GM04503 (cell line): ENCODE data around the gene CLOCK.
"Not testable (repeated sequence)": the region's sequence is repeated elsewhere in the genome, so short reads cannot be mapped to it uniquely, and the experiment has no call there.

ENCODE experiments used
- DNase-seq: peaks from one replicate; pipeline ENCODE4 v3.0.0-alpha.2; 2012; ENCODE audit warnings: low read depth

Gene CLOCK, protein sequence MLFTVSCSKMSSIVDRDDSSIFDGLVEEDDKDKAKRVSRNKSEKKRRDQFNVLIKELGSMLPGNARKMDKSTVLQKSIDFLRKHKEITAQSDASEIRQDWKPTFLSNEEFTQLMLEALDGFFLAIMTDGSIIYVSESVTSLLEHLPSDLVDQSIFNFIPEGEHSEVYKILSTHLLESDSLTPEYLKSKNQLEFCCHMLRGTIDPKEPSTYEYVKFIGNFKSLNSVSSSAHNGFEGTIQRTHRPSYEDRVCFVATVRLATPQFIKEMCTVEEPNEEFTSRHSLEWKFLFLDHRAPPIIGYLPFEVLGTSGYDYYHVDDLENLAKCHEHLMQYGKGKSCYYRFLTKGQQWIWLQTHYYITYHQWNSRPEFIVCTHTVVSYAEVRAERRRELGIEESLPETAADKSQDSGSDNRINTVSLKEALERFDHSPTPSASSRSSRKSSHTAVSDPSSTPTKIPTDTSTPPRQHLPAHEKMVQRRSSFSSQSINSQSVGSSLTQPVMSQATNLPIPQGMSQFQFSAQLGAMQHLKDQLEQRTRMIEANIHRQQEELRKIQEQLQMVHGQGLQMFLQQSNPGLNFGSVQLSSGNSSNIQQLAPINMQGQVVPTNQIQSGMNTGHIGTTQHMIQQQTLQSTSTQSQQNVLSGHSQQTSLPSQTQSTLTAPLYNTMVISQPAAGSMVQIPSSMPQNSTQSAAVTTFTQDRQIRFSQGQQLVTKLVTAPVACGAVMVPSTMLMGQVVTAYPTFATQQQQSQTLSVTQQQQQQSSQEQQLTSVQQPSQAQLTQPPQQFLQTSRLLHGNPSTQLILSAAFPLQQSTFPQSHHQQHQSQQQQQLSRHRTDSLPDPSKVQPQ

DNA sequence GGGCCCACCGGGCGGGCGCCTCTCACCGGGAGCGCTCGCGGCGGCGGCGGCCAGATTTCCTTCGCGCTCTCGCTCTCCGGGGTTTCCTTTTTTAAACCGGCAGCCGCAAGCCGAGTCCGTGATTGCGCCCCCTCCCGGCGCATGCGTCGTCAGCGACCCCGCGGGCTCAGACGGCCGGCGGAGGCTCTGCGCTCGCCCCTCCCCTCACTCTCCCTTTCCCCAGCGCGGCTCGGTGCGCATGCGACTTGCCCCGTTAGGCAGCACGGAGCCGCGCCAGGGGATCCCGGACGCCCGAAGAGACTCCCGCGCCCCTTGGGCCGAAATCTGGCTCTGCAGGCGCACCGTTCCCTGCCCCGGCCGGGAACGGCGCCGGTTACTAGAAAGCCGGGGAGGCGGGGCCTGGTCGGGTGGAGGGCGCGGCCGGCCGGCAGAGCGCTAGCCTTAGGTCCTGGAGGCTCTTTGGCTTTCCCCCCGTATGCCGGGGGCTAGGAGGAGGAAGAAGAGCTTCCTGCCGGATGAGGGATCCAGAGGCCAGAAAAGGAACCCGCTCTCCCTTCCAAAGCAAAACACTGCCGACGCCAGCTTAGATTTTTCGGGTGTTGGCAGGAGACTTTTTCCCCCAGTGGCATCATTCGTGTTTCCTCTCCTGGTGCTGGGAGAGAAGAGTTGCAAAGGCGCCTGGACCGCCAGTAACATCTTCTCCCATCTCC, at the start of gene CLOCK:
TSS of gene CLOCK (minus strand) at position 154 of the 710 bp plus-strand sequence. CDS start 64,124 bp downstream, outside the sequence.
- peak; percentile 44 for DNase-seq

DNA sequence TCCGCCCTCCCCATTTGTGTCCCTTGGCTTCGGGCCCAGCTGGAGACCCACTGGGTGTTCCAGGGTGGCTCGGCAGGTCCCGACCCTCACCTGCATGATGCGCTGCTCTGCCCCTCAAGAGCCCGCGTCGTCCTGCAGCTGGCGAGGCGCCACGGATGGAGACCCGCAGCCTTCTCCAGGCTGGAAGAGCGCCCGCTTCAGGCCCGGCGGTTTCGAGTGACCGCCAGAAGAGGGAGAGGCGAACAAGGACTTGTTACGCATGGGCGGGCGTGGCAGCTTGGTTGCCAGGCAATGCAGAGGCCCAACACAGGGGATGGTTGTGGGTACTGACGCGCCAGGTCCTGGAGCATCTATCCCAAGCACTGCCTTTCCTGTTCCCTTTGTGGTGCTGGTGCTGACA, 45.3 kb upstream of the CLOCK start, which contains the start of gene PDCL2:
TSS of gene PDCL2 (minus strand) at position 232 of the 400 bp plus-strand sequence. CDS start at position 96, 136 bp downstream.
- DNase-seq, result no peak

DNA sequence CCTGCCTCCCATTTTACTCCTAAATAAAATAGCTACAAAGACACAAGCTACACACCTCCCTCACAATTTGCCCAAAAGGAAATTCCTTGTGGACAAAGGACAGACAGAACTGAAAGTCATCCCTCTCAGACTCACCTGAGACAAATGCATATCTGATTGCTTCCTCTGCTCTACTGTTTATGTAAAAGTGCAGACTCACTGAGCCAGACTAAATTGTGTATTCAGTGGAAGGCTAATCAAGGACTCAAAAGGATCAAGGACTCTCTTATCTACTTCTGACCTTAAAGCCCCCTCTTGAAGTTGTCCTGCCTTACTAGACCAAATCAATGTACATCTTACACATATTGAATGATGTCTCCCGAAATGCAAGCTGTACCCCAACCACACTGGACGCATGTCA, 41.5 kb upstream of the CLOCK start:
- no peak for DNase-seq

DNA sequence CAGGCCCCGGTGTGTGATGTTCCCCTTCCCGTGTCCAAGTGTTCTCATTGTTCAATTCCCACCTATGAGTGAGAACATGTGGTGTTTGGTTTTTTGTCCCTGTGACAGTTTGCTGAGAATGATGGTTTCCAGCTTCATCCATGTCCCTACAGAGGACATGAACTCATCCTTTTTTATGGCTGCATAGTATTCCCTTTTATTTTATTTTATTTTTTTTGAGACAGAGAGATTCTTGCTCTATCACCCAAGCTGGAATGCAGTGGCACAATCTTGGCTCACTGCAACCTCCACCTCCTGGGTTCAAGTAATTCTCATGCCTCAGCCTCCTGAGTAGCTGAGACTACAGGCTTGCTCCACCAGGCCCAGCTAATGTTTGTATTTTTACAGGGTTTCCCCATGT, 36.1 kb upstream of the CLOCK start:
- DNase-seq, result not testable (repeated sequence)

DNA sequence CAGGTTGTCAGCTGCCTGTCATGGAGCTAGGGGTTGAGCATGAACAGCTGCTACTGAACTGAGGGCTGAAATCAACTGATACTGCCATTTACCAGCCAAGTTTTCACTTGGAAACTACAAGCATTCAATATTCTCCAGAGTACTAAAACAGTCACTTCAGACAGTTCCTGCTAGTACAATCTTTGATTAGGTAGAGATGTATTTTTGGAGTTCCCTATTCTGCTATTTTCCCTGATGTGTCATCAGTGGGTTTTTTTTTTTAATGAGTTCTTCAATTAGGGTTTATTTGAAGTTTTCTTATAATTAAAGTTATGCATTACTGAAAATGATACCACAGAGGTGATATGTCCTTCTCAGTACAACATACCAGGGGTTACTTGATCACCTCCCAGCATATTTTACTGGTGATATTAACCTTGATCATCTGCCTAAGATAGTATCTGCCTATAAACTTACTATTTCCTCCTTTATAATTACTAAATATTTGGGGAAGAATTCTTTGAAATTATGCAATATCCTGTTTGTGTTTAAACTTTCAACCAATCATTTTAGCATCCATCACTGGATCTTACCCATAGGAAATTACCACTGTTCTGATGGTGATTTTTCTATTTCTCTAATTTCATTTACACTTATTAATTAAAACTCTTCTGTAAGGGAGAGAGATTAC, 31.8 kb upstream of the CLOCK start:
- no peak for DNase-seq

DNA sequence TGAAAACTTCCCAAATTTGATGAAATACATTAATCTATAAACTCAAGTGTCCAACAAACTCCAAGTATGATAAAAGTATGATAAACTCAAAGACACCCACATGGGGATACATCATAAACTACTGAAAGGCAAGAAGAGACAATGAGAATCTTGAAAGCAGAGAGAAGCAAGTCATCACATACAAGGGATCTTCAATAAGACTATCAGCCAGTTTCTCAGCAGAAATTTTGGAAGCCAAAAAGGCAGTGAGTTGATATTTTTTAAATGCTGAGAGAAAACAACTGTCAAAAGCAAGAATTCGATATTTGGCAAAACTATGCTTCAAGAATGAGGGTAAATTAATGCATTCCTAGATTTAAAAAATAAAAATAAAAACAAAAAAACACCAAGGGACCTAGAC, 28.8 kb upstream of the CLOCK start:
- DNase-seq, result no peak

DNA sequence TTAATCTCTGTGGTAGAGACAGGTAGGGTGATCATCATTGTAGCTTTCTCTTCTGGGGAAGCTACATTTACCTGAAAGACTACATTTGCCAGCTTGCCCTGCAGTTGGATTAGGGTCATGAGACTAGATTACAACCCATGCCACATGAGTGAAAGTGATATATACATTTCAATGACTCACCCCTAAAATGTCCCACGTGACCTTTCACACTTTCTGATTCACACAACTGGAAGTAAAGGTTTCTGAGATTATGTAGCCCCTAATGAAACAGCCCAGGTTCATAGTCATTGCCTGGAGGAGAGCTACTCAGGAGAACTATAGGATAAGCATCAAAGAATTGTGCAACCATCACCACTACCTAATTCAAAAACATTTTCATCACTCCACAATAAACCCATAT, 27.5 kb upstream of the CLOCK start:
- no peak for DNase-seq

DNA sequence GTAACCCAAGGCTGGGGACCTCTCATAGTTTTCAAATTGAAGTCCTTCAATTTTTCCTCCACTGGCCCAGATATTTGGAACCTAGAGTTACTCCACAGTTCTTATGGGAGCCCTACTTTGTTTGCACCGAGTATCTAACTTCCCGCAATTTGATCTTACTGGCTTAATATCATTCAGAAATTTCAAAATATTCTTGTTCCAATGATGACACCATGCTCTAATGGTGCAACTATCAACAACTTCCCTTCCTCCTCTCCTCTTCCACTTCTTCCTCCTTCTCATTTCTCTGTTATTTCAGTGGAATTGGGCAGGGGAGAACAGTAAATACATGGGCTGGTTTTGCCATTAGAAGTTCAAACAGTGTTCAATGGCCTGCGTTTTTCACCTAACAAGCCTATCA, 25.1 kb upstream of the CLOCK start:
- DNase-seq, result no peak

DNA sequence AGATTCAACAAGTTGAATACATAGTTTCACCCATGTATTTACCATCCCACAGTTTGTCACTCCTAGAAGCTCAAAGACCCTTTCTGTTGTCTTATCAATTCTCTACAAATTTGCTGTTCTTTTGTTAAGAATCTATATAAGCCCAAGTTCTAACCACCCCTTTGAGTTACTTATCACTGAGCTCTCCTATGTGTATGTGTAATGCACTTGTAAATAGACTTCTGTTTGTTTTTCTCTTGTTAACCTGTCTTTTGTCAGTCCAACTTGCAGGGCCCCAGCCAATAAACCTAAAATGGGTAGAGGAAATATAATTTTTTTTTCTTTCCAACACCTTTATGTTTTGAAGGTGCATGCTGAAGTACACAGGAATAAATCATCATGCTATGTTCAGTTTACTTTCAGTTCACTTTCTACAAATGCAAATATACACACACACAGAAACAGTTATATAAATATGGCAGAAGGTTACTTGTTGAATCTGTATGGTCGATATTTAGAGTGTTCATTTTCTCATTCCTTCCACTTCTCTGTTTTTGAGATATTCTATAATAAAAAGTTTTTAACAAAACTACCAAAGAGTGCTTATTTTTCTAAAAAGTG, 22.3 kb upstream of the CLOCK start:
- DNase-seq, result no peak

DNA sequence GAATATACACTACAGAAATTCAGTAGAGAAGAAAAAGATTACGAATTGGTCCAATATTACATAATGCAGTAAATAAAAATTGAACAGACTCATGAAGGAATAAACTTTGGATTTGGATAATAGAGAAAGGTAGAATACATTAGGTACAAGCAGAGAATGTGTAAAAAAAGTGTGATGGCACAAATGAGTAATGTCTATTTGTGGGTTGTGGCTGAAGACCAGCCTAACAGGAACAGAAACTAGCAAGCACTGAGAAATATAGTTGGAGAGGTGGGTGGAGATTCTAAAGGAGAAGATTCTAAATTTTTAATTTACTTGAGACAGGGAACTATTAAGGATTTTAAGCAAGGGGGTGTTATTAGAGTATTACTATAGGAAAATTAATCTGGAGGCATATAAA, 15.2 kb upstream of the CLOCK start:
- DNase-seq, result no peak

DNA sequence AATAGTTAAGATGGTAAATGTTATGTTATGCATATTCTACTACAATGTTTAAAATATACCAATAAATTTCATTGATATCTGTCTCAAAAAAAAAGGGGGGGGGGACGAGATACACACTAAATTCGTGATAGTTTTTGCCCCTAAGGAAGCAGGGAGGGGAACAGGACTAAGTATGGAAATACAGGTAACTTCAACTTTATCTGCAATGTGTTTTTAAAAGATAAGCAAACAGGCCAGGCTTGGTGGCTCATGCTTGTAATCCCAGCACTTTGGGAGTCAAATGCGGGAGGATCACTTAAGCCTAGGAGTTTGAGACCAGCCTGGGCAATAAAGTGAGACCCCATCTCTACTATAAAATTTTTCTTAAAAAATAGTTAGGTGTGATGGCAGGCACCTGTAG, 13.4 kb upstream of the CLOCK start:
- no peak for DNase-seq

DNA sequence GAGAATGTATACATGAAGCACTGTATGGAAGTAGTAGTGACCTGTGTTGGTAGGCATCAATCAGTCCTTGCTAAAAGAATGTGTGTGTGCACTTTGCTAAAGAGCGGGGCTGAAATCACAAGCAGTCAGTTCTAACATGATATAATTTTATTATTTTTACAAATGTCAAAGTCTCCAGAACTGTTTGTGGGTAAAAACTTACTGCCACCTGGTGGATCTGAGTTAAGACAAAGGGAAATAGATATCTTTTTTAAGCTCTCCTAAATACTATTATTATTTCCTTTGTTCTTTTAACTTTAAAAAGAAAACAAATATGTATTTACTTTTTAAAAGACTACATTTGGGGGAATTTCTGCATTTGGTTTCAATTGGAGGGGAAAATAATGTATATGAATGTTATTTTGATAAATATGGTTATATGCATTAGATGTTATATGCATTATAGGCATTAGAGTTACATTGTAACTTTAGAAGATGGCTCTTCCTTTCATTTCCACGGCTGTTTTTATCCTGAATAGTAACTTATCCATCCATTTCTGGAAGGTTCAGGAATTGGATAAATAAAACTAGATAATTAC, 7.8 kb upstream of the CLOCK start:
- no peak for DNase-seq

DNA sequence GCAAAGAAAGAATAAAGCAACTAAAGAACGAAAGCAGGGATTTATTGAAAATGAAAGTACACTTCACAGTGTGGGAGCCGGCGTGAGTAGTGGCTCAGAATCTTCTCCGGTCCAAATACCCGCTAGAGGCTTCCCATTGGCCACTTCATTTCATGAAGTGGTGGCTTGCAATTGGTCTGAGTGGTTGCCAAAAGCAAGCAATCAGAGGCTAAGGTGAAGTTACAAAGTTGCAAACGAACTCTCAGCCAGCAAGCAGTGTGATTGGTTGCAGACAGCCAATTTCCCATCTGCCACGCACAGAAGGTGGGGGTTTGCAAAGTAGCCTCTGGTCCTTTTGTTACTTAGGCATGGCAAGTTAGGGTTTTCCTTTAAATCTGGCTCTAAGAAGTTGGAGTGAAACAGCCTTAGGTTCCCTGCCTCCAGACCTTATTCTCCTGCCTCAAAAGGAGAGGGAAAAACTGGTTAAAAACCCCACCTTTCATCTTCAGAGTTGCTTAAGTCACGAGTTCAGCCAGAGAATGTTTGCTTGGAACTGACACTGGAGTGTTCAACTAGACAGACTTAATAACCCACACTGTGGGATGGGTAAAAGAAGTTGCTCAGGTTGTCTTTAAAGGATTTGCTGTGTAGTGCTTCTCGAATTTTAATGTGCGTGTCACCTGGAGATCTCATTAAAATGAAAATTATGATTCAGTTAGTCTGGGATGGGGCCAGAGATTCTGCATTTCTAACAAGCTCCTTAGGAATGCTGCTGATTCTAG, 6.9 kb upstream of the CLOCK start:
- DNase-seq, result peak; percentile 42

DNA sequence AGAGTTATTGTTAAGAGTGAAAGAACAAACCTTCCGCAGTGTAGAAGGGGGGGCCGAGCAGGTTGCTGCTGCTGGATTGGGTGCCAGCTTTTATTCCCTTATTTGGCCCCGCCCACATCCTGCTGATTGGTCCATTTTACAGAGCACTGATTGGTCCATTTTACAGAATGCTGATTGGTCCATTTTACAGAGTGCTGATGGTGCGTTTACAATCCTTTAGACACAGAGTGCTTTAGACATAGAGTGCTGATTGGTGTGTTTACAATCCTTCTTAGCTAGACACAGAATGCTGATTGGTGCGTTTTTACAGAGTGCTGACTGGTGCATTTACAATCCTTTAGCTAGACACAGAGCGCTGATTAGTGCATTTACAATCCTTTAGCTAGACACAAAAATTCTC, 5.3 kb upstream of the CLOCK start:
- DNase-seq, result not testable (repeated sequence)

DNA sequence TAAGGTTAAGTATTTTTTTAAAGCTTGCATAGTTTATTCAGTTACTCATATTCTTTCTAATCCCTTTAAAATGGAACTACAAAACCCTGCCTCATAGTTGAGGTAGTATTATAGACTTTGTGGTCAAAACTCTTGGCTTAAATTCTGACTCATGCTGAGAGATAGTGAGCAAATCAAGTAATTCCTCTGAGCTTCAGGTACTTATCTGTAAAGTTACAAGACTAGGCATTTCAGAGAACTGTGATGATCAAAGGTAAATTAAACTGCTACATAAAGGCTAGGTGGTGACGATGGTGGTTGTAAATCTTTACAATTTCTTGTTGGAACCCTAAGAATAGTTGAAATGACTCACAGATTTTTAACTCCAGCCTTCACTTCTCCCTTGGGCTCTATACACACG, 3.2 kb upstream of the CLOCK start:
- peak; percentile 58 for DNase-seq

DNA sequence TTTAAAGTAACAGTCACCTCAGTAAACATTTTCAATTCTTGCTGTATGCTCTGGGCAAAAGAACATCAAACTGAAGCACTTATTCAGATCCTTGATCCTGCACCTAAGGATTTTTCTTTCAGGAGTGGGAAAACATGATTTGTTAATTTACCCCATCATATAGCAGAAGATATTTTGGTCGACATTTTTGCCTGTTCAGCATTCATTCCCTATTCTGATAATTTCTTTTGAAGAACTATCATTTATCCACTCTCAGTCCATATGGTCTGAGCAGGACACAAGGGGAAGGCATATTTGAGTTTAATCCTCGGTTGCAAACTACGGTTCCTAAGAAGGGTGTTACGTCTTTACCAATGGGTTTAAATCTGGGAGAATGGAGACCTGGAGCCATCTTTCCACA, 1.2 kb upstream of the CLOCK start:
- no peak for DNase-seq

DNA sequence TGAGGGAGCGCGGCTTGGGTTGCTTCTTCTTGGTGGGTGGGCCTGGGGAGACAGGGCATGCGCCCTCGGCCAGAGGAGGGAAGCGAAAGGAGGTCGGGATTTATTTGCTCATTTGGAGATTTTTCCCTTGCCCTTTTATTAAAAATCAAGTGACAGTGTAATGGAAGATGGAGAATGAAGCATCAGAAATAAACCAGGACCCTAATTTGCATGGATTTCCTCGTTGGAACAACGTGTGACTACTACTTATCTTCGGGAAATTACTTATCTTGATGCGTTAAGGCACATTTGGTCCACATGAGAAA, 709 bp upstream of the CLOCK start:
- no peak for DNase-seq

DNA sequence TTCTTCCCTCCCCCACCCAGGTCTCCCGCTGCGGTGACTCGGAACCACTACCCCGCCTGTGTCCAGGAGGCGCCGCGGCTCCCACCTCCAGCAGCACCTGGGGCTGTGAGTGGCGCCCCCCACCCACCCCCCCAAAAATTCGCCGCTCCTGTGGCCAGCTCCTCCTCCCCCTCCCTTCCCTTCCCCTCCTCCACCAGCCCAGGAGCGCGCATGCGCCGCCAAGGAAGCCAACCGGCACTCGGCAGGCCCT, 278 bp downstream of the CLOCK start:
- no peak for DNase-seq

DNA sequence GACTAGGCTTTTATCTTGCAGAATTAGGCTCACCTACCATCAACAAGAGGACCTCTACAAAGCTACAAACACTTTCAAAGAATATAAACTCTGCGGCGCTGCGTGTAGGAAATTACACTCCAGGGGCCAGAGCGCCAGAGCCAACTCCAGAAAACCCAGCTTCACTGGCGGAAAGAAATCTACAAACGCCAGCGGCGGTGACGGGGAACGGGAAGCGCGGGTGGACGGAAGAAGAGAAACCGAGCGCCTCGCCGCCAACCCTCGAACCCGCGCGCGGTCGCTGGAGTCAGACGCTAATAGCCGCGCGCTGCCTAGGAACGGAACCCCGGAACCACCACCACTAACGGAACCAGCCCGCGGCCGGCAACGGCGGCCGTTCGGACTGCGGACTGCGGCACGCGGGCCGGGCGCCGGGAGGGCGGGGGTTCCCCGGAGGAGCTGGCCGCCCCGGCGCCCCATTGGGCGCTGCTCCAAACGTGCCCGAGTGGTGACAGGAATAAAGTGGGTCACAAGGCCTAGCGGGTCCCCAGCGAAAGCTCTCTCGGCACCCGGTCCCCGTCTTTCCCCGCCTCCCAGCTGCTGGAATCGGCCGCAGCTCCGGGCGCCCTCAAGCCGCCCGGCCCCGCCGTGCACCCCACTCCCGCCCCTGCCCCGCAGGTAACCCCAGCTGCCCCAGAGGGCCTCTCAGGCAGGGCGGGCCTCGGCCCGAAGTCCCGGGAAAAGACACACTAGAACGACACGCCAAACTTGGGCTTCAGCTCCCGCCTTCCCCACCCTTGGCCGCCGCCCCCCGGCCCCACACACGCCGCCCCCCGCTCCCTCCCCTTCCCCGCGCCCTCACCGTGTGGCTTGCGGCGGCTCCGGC, 836 bp downstream of the CLOCK start:
- DNase-seq, result no peak

DNA sequence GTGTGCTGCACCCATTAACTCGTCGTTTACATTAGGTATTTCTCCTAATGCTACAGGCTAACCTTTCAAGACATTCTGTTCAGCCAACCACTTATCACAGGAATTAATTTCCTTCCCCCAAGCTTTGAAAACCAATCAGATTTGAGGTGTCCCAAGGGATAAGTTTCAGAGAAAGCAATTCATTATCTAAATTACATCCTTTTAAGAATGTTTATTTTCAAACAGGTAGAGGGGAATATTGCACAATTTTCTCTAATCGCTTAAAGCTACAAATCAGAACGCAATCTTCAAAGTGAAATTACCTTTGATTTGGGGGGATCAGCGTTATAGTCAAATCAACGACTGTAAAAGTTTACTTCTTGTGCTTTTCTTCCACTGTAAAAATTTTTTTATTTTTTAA, 1.6 kb downstream of the CLOCK start:
- no peak for DNase-seq
